ENCODE measurements around the gene ARHGAP22. TPM values are rescaled to one million over a fixed set of nuclear protein-coding genes. Genes with fewer than 3 reads are reported as not detected.
A peak's percentile ranks its signal among the peaks of the same experiment; 100 is the strongest.

ARHGAP22 gene
- total and polyA plus RNA-seq, 3 experiments from 2014 or later = not detected

DNA sequence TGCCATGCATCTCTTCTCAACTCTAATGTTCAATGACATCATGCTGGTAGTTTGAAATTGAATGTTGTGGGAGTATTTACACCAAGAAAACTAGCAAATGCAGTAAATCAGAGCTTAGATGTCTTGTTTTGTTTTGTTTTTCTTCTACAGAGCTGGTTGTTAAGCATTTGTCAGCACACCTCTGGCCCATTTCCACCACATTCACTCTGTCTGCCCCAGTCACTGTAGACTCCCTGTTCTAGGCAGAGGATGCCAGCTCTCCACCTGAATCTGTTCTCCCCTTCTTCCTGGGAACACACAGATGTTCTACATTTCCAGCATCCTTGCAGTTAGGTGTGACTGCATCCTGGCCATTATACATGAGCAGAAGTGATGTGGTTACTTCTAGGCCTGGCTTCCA lies 4.1 kb upstream of the ARHGAP22 start:
- H3K4me1 ChIP-seq (ENCODE audit: insufficient read depth, low read length) = no peaks in the 10 kb centered on the region
- H3K27me3 Mint-ChIP-seq = peaks cover 28 to 61% of the 10 kb centered on the region in 2 donors
- POLR2A ChIA-PET = no interaction called here

DNA sequence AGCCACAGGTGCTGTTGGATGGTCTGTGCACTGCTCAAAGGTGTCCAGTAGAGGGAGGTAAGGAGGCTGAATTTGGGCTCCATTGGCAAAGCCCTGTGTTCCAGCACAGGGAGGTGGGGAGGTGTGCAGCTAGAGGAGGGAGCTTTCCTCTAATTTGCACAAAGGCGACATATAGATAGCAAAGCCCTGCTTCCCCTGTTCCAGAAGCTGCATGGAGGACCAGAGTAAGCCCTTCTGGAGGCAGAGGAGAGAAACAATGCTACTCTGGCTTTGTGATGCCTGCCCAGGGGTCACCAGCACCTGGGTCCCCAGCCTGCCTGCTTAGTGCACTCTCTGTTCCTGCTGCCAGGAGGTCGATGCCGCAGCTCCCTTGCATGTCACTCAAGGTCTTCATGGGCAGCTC lies 3.4 kb upstream of the ARHGAP22 start:
- peak in 1 of 5 donors; percentile 32 for DNase-seq
- no peaks in the 10 kb centered on the region for H3K27me3 ChIP-seq (ENCODE audit: insufficient read depth, low read length, poor library complexity, severe bottlenecking)
- Mint-ChIP-seq H3K27me3 (peaks cover 32 to 66% of the 10 kb centered on the region in 2 donors), H3K4me1 (peaks cover 0 to 8% (median 4%) of the 10 kb centered on the region in 3 donors), H3K9me3 (peaks cover 0 to 4% (median 0%) of the 10 kb centered on the region in 5 donors), H3K36me3 (no peaks in the 10 kb centered on the region), H3K27ac (no peak overlapping the region), H3K4me3 (no peak overlapping the region)
- H3K27ac ChIP-seq (ENCODE audit: low read depth, low read length) = no peak overlapping the region
- no peaks in the 10 kb centered on the region for H3K36me3 ChIP-seq (ENCODE audit: insufficient read depth, low read length)
- ChIA-PET CTCF (interaction anchor here (2.4 kb wide), 1 partner anchor 48 kb away, joined by 9 read pairs; no protein-coding TSS in a partner anchor), POLR2A (no interaction called here)
- no peaks in the 10 kb centered on the region for H3K9me3 ChIP-seq (ENCODE audit: low read length)
- no peaks in the 10 kb centered on the region for H3K4me1 ChIP-seq (ENCODE audit: insufficient read depth, low read length)
- H3K4me3 ChIP-seq (ENCODE audit: low read length) = no peak overlapping the region

More for the DNA sequence above, 4.1 kb upstream of the ARHGAP22 start:
- peaks cover 0 to 4% (median 2%) of the 10 kb centered on the region in 5 donors for H3K9me3 Mint-ChIP-seq
- H3K4me3 ChIP-seq (ENCODE audit: low read length) = no peak overlapping the region
- no peaks in the 10 kb centered on the region for H3K36me3 Mint-ChIP-seq
- no peak overlapping the region for H3K4me3 Mint-ChIP-seq
- H3K27me3 ChIP-seq (ENCODE audit: insufficient read depth, low read length, poor library complexity, severe bottlenecking) = no peaks in the 10 kb centered on the region
- no peak overlapping the region for H3K27ac Mint-ChIP-seq
- no peak overlapping the region for H3K27ac ChIP-seq (ENCODE audit: low read depth, low read length)
- CTCF ChIA-PET = interaction anchor here (2.4 kb wide), 1 partner anchor 47 kb away, joined by 9 read pairs; no protein-coding TSS in a partner anchor
- H3K36me3 ChIP-seq (ENCODE audit: insufficient read depth, low read length) = no peaks in the 10 kb centered on the region
- H3K4me1 Mint-ChIP-seq = peaks cover 0 to 8% (median 4%) of the 10 kb centered on the region in 3 donors
- no peaks in the 10 kb centered on the region for H3K9me3 ChIP-seq (ENCODE audit: low read length)
- DNase-seq = no peak

DNA sequence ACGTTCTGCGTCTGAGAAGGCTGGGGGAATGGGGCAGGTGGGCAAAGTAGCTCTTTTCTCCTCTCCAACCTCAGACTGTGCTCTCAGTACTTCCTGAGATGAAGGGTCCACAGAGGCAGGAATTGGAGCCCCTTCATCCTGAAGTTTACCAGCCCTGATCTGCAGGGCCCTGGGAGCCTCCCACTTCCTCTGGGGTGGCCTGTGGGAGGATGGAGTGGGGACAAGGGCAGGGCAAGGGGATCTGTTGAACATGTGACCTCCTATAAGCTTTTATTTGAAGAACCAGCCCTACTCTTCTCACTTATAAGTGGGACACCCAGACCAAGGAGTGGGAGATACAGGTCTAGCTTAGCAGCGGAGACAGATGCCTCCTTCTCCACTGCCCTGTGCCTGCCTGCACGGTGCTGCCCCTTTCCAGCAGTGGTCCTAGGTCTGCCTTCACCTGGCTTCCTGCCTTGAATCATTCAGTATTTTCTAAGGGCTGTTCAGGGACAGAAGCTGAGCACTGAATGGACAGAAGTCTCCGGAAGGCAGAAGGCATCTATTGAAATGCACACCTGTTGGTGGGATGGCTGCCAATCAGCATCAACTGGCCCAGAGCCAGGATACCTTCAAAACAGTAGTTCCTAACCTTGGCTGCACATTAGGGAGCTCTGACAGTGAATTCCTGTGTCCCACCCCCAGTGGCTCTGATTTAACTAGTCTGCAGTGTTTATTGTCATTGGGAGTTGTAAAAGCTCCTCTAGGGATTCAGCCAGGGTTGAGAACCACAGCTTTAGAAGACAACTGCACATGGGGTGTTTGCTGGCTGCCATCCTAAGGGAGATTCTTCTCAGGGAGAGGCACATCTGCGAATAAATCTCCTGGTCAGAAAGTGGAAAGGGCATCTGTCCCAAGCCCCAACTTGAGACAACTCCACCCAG lies 2.7 kb upstream of the ARHGAP22 start:
- Mint-ChIP-seq H3K36me3 (no peaks in the 10 kb centered on the region), H3K4me3 (no peak overlapping the region), H3K27me3 (peaks cover 31 to 61% of the 10 kb centered on the region in 2 donors), H3K4me1 (peaks cover 0 to 8% (median 4%) of the 10 kb centered on the region in 3 donors), H3K9me3 (peaks cover 0 to 2% (median 0%) of the 10 kb centered on the region in 5 donors), H3K27ac (no peak overlapping the region)
- ChIA-PET POLR2A (no interaction called here), CTCF (interaction anchor here (2.4 kb wide), 1 partner anchor 48 kb away, joined by 9 read pairs; no protein-coding TSS in a partner anchor)
- H3K9me3 ChIP-seq (ENCODE audit: low read length) = no peaks in the 10 kb centered on the region
- H3K27me3 ChIP-seq (ENCODE audit: insufficient read depth, low read length, poor library complexity, severe bottlenecking) = no peaks in the 10 kb centered on the region
- H3K4me3 ChIP-seq (ENCODE audit: low read length) = no peak overlapping the region
- no peaks in the 10 kb centered on the region for H3K36me3 ChIP-seq (ENCODE audit: insufficient read depth, low read length)
- no peaks in the 10 kb centered on the region for H3K4me1 ChIP-seq (ENCODE audit: insufficient read depth, low read length)
- H3K27ac ChIP-seq (ENCODE audit: low read depth, low read length) = no peak overlapping the region
- no peak for DNase-seq

- CTCF ChIA-PET = interaction anchor here (0.8 to 2.4 kb wide), 2 partner anchors 8 to 49 kb away, joined by 3 to 9 read pairs; no protein-coding TSS in a partner anchor
- H3K27ac ChIP-seq (ENCODE audit: low read depth, low read length) = no peak overlapping the region
- Mint-ChIP-seq H3K27ac (peak overlapping the region in 1 of 8 donors; percentile 34), H3K4me1 (peaks cover 0 to 8% (median 4%) of the 10 kb centered on the region in 3 donors), H3K27me3 (peaks cover 26 to 53% of the 10 kb centered on the region in 2 donors), H3K36me3 (no peaks in the 10 kb centered on the region), H3K4me3 (no peak overlapping the region), H3K9me3 (peaks cover 0 to 2% (median 0%) of the 10 kb centered on the region in 5 donors)
- POLR2A ChIA-PET = no interaction called here
- H3K36me3 ChIP-seq (ENCODE audit: insufficient read depth, low read length) = no peaks in the 10 kb centered on the region
- H3K4me3 ChIP-seq (ENCODE audit: low read length) = no peak overlapping the region
- no peaks in the 10 kb centered on the region for H3K27me3 ChIP-seq (ENCODE audit: insufficient read depth, low read length, poor library complexity, severe bottlenecking)
- peak in 1 of 5 donors; percentile 5 for DNase-seq
- H3K4me1 ChIP-seq (ENCODE audit: insufficient read depth, low read length) = no peaks in the 10 kb centered on the region
- no peaks in the 10 kb centered on the region for H3K9me3 ChIP-seq (ENCODE audit: low read length)
These were observed 1.9 kb upstream of the ARHGAP22 start for GRCh38 chr10:48606530-48607355.

DNA sequence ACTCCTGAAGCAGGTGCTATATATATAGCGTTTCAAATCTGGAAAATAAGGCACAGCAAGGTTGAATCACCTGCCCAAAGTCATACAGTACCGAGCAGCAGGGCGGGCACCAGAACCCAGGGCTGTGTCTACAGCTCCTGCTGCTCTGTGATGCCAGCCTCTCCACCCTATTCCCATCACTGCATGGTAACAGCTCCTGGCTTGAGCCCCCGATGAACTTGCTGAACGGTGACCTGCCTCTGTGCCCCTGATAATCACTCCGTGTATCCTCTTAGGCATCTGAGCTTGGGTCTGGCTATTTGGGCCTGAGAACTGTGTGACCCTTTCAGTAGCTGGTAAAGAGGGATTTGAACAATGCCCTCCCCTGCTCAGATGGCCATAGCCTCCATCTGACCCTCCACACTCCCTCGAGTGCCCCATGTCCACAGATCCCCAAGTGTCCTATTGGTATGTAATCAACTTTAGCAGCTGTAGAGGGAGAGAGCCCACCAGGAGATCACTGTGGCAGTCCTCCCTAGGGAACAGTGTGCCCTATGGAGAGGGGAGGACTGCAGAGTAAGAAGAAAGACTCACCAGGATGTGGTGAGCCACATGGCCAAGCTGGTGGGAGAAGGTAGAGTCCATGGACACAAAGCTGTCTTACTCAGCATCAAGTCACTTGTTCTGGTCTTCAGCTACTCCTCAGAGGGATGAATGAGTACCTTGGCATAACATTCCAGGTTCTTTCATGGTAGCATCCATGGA lies 1.1 kb upstream of the ARHGAP22 start:
- no peak overlapping the region for H3K27ac ChIP-seq (ENCODE audit: low read depth, low read length)
- no peaks in the 10 kb centered on the region for H3K36me3 ChIP-seq (ENCODE audit: insufficient read depth, low read length)
- no peaks in the 10 kb centered on the region for H3K9me3 ChIP-seq (ENCODE audit: low read length)
- H3K27me3 ChIP-seq (ENCODE audit: insufficient read depth, low read length, poor library complexity, severe bottlenecking) = no peaks in the 10 kb centered on the region
- Mint-ChIP-seq H3K36me3 (no peaks in the 10 kb centered on the region), H3K27ac (no peak overlapping the region), H3K4me3 (no peak overlapping the region), H3K27me3 (peaks cover 26 to 47% of the 10 kb centered on the region in 2 donors), H3K9me3 (peaks cover 0 to 2% (median 0%) of the 10 kb centered on the region in 5 donors), H3K4me1 (peaks cover 0 to 8% (median 4%) of the 10 kb centered on the region in 3 donors)
- no peak overlapping the region for H3K4me3 ChIP-seq (ENCODE audit: low read length)
- H3K4me1 ChIP-seq (ENCODE audit: insufficient read depth, low read length) = no peaks in the 10 kb centered on the region
- peak in 1 of 5 donors; percentile 22 for DNase-seq
- POLR2A ChIA-PET = no interaction called here
- CTCF ChIA-PET = interaction anchor here (0.8 kb wide), 1 partner anchor 9 kb away, joined by 3 read pairs; no protein-coding TSS in a partner anchor

DNA sequence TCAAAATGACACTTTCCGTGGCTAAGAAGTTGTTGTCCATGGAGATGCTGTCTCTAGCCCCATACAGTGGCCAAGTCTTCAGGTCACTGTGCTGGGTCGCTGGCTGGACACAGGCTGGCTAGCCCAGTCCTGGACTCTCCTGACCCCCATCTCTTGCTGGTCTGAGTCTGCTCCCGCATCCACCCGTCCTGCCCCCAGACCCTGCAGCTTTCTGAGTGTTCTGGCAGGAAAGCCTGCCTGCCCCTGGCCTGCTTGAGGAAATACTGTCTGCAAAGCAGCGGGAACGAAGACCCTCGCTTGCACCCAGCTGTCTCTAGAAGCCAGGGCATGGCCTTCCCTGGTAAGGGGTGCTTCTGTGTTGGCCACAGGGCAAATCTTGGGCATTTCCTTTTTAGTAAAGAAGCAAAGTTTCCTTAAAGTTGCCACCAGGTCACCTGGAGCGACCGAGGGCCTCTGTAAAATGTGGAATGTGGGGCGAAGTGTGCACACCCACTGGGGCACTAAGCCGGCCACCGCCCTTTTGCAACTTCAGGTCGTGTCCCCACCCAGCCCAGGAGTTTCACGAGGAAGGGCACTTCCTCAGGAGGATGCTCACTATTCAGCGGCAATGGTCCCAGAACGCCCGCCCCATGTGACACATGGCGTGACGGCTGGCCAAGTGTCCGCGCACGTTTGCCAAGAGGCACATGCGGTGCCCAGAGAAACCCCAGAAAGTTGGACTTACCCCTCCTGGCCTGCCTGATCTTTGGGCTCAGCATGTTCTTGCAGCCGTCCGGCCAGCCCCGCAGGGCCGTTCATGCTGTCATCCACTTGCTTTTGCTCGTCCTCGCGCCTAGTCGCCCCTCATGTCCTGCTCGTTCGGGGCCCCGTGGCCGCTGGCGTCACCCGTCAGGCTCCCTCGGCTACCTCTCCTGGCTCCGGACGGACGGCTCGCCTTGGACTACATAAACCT lies 558 bp downstream of the ARHGAP22 start:
- Histone ChIP-seq H3K27me3 (ENCODE audit: insufficient read depth, low read length, poor library complexity, severe bottlenecking) (no peaks in the 10 kb centered on the region), H3K9me3 (ENCODE audit: low read length) (no peaks in the 10 kb centered on the region), H3K4me1 (ENCODE audit: insufficient read depth, low read length) (no peaks in the 10 kb centered on the region), H3K36me3 (ENCODE audit: insufficient read depth, low read length) (no peaks in the 10 kb centered on the region), H3K4me3 (ENCODE audit: low read length) (no peak overlapping the region), H3K27ac (ENCODE audit: low read depth, low read length) (no peak overlapping the region)
- Mint-ChIP-seq H3K36me3 (no peaks in the 10 kb centered on the region), H3K4me1 (peaks cover 0 to 8% (median 4%) of the 10 kb centered on the region in 3 donors), H3K27ac (no peak overlapping the region), H3K4me3 (no peak overlapping the region), H3K9me3 (no peaks in the 10 kb centered on the region), H3K27me3 (peaks cover 20 to 39% of the 10 kb centered on the region in 2 donors)
- POLR2A ChIA-PET = no interaction called here
- peak in 1 of 5 donors; percentile 35 for DNase-seq
- CTCF ChIA-PET = interaction anchor here (1.4 kb wide), 1 partner anchor 10 kb away, joined by 4 read pairs; no protein-coding TSS in a partner anchor
